ENCODE measurements around the gene CD180.

Gene CD180

DNA sequence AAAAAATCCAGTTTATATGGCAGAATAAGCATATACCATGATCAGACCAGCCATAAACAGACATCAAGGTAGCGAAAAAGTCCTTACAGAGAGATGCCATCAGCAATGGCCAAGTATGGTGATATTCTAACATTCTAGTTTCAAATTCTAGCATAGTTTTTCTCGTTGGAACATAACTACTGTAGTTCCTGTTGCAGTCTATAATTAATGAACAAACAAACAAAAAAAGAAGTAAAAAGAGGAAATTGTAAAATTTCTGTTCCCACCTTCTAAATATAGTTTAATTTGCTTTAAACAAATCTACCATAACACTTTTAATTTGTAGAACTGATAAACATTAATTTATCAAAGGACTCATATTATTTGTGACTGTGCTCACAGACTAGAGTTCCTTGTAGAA, 9.9 kb upstream of the CD180 start:
- no peak overlapping the region for H3K4me2 ChIP-seq (ENCODE audit: insufficient read depth, low read length, poor library complexity, severe bottlenecking)
- no CpG with 5 or more reads among the region's 2 CpGs for WGBS, 2 donors (ENCODE audit: extremely low coverage in 2 of 2, insufficient read length in 2 of 2, insufficient replicate concordance in 1 of 2)
- no peak overlapping the region for H3K9ac ChIP-seq (ENCODE audit: low read depth, low read length, poor library complexity)
- no peaks in the 10 kb centered on the region for H3K9me3 ChIP-seq (replicated peaks in 1 of 2; ENCODE audit: control insufficient read depth in 2 of 2, insufficient read depth in 1 of 2, low read depth in 1 of 2, low read length in 2 of 2)
- no peaks in the 10 kb centered on the region for H3K27me3 ChIP-seq (ENCODE audit: control insufficient read depth in 3 of 3, insufficient read depth in 3 of 3, low read depth in 1 of 3, low read length in 3 of 3)
- no peak overlapping the region for H2BK12ac ChIP-seq (ENCODE audit: low read length)
- DNase-seq (ENCODE audit: low spot score), result no peak
- H3K79me1 ChIP-seq (ENCODE audit: low read depth, low read length), result no peaks in the 10 kb centered on the region
- no peak overlapping the region for H3K18ac ChIP-seq (ENCODE audit: low read length)
- H3K14ac ChIP-seq (ENCODE audit: low read length), result no peak overlapping the region
- no peak overlapping the region for H2BK5ac ChIP-seq (ENCODE audit: low read length)
- no peak overlapping the region for H3K27ac ChIP-seq (replicated peaks; ENCODE audit: low read length)
- no peak overlapping the region for H3K4me3 ChIP-seq (ENCODE audit: low read length in 2 of 2)
- no peak overlapping the region for H2BK120ac ChIP-seq (ENCODE audit: low read depth, low read length)
- H3K36me3 ChIP-seq (replicated peaks in 1 of 2; ENCODE audit: control insufficient read depth in 2 of 2, insufficient read depth in 2 of 2, low read length in 2 of 2), result no peaks in the 10 kb centered on the region
- H3K23ac ChIP-seq (ENCODE audit: low read depth, low read length, poor library complexity), result no peak overlapping the region
- no peaks in the 10 kb centered on the region for H3K4me1 ChIP-seq (ENCODE audit: control insufficient read depth in 2 of 2, insufficient read depth in 1 of 2, low read depth in 1 of 2, low read length in 2 of 2)
- H3K4ac ChIP-seq (ENCODE audit: low read length), result no peak overlapping the region
- H4K8ac ChIP-seq (ENCODE audit: low read depth, low read length), result no peak overlapping the region
- H2AFZ ChIP-seq (ENCODE audit: low read length), result no peak overlapping the region
- H2AK5ac ChIP-seq (ENCODE audit: low read depth, low read length), result no peak overlapping the region
- no peak overlapping the region for H2BK15ac ChIP-seq (ENCODE audit: low read length)
- H4K91ac ChIP-seq (ENCODE audit: low read depth, low read length, poor library complexity), result no peak overlapping the region

DNA sequence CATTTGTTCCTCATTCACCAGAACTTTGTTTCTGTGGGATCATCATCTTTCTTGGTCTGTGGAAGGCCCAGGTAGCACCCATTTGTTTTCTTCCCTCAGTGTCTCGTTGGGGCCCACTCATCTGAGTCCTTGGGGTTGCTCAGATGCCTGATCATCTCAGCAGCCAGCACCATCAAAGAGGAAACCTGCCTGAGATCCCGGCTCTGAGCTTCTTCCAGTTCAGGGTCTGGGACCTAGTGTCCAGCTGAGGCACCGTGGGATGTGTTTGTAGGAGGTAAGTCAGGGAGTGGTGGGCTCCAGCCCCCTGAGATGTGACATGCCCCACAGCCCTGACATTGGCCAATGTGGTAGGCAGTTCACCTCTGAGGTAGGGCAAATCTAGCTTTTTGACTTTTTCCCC, 9.4 kb upstream of the CD180 start:
- Histone ChIP-seq H3K27ac (replicated peaks; ENCODE audit: low read length) (no peak overlapping the region), H2BK5ac (ENCODE audit: low read length) (no peak overlapping the region), H2AK5ac (ENCODE audit: low read depth, low read length) (no peak overlapping the region), H3K18ac (ENCODE audit: low read length) (no peak overlapping the region), H2BK15ac (ENCODE audit: low read length) (no peak overlapping the region), H3K9me3 (replicated peaks in 1 of 2; ENCODE audit: control insufficient read depth in 2 of 2, insufficient read depth in 1 of 2, low read depth in 1 of 2, low read length in 2 of 2) (no peaks in the 10 kb centered on the region), H3K36me3 (replicated peaks in 1 of 2; ENCODE audit: control insufficient read depth in 2 of 2, insufficient read depth in 2 of 2, low read length in 2 of 2) (no peaks in the 10 kb centered on the region), H3K14ac (ENCODE audit: low read length) (no peak overlapping the region), H3K4me3 (ENCODE audit: low read length in 2 of 2) (no peak overlapping the region), H3K79me1 (ENCODE audit: low read depth, low read length) (no peaks in the 10 kb centered on the region), H4K8ac (ENCODE audit: low read depth, low read length) (no peak overlapping the region), H2AFZ (ENCODE audit: low read length) (no peak overlapping the region), H3K9ac (ENCODE audit: low read depth, low read length, poor library complexity) (no peak overlapping the region), H3K27me3 (ENCODE audit: control insufficient read depth in 3 of 3, insufficient read depth in 3 of 3, low read depth in 1 of 3, low read length in 3 of 3) (no peaks in the 10 kb centered on the region), H3K4me1 (ENCODE audit: control insufficient read depth in 2 of 2, insufficient read depth in 1 of 2, low read depth in 1 of 2, low read length in 2 of 2) (no peaks in the 10 kb centered on the region), H2BK12ac (ENCODE audit: low read length) (no peak overlapping the region), H4K91ac (ENCODE audit: low read depth, low read length, poor library complexity) (no peak overlapping the region), H3K4me2 (ENCODE audit: insufficient read depth, low read length, poor library complexity, severe bottlenecking) (no peak overlapping the region), H3K4ac (ENCODE audit: low read length) (no peak overlapping the region), H2BK120ac (ENCODE audit: low read depth, low read length) (no peak overlapping the region), H3K23ac (ENCODE audit: low read depth, low read length, poor library complexity) (no peak overlapping the region)
- no CpG with 5 or more reads among the region's 3 CpGs for WGBS, 2 donors (ENCODE audit: extremely low coverage in 2 of 2, insufficient read length in 2 of 2, insufficient replicate concordance in 1 of 2)
- DNase-seq (ENCODE audit: low spot score), result no peak

DNA sequence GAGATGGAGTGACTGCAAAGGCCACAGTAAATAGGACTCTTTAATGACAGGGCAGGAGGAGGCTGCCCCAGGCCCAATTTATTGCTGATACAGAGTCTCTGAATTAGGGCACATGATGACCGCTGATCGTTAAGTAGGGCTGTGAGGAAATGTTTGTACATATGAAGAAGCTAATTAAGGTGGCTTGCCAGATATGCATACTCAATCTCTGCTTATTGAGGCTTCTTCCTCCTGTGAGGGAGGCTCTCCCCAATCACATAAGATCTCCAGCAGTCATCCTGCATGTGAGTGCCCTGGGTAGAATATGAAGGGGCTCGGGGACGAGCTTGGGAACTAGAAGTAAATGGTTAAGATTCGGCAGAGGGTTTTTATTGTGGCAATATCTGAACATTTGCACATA, 8.2 kb upstream of the CD180 start:
- Histone ChIP-seq H3K27ac (replicated peaks; ENCODE audit: low read length) (no peak overlapping the region), H3K4ac (ENCODE audit: low read length) (no peak overlapping the region), H3K9ac (ENCODE audit: low read depth, low read length, poor library complexity) (no peak overlapping the region), H2BK12ac (ENCODE audit: low read length) (no peak overlapping the region), H3K18ac (ENCODE audit: low read length) (no peak overlapping the region), H4K91ac (ENCODE audit: low read depth, low read length, poor library complexity) (no peak overlapping the region), H3K4me3 (ENCODE audit: low read length in 2 of 2) (no peak overlapping the region), H3K9me3 (replicated peaks in 1 of 2; ENCODE audit: control insufficient read depth in 2 of 2, insufficient read depth in 1 of 2, low read depth in 1 of 2, low read length in 2 of 2) (peaks cover 0 to 2% of the 10 kb centered on the region in 2 donors), H3K79me1 (ENCODE audit: low read depth, low read length) (no peaks in the 10 kb centered on the region), H3K4me2 (ENCODE audit: insufficient read depth, low read length, poor library complexity, severe bottlenecking) (no peak overlapping the region), H3K27me3 (ENCODE audit: control insufficient read depth in 3 of 3, insufficient read depth in 3 of 3, low read depth in 1 of 3, low read length in 3 of 3) (no peaks in the 10 kb centered on the region), H2BK15ac (ENCODE audit: low read length) (no peak overlapping the region), H3K14ac (ENCODE audit: low read length) (no peak overlapping the region), H2AK5ac (ENCODE audit: low read depth, low read length) (no peak overlapping the region), H3K4me1 (ENCODE audit: control insufficient read depth in 2 of 2, insufficient read depth in 1 of 2, low read depth in 1 of 2, low read length in 2 of 2) (no peaks in the 10 kb centered on the region), H2BK5ac (ENCODE audit: low read length) (no peak overlapping the region), H2AFZ (ENCODE audit: low read length) (no peak overlapping the region), H3K23ac (ENCODE audit: low read depth, low read length, poor library complexity) (no peak overlapping the region), H3K36me3 (replicated peaks in 1 of 2; ENCODE audit: control insufficient read depth in 2 of 2, insufficient read depth in 2 of 2, low read length in 2 of 2) (no peaks in the 10 kb centered on the region), H2BK120ac (ENCODE audit: low read depth, low read length) (no peak overlapping the region), H4K8ac (ENCODE audit: low read depth, low read length) (no peak overlapping the region)
- no CpG with 5 or more reads among the region's 5 CpGs for WGBS, 2 donors (ENCODE audit: extremely low coverage in 2 of 2, insufficient read length in 2 of 2, insufficient replicate concordance in 1 of 2)
- DNase-seq (ENCODE audit: low spot score), result no peak

DNA sequence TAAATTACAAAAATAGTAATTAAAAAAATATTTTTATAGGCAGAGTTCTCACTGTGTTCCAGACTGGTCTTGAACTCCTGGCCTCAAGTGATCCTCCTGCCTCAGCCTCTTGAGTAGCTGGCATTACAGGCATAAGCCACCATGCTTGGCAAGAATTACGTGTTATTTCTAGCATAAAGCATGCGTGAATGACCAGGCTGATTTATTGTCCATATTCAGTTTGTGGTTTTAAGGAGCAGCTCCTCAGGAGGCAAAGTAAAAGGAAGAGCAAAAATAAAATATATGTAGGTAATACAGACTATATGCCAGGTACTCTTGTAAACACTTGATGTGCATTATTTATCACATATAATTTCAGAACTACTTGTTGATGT, 7.1 kb upstream of the CD180 start:
- no peak overlapping the region for H2AFZ ChIP-seq (ENCODE audit: low read length)

More for the DNA sequence above, 7.1 kb upstream of the CD180 start:
- Histone ChIP-seq H3K36me3 (replicated peaks in 1 of 2; ENCODE audit: control insufficient read depth in 2 of 2, insufficient read depth in 2 of 2, low read length in 2 of 2) (no peaks in the 10 kb centered on the region), H3K4me2 (ENCODE audit: insufficient read depth, low read length, poor library complexity, severe bottlenecking) (no peak overlapping the region), H3K79me1 (ENCODE audit: low read depth, low read length) (no peaks in the 10 kb centered on the region), H2BK5ac (ENCODE audit: low read length) (no peak overlapping the region), H2BK15ac (ENCODE audit: low read length) (no peak overlapping the region), H3K4me1 (ENCODE audit: control insufficient read depth in 2 of 2, insufficient read depth in 1 of 2, low read depth in 1 of 2, low read length in 2 of 2) (no peaks in the 10 kb centered on the region), H3K4me3 (ENCODE audit: low read length in 2 of 2) (no peak overlapping the region), H3K14ac (ENCODE audit: low read length) (no peak overlapping the region), H3K27ac (replicated peaks; ENCODE audit: low read length) (no peak overlapping the region), H2BK120ac (ENCODE audit: low read depth, low read length) (no peak overlapping the region), H3K23ac (ENCODE audit: low read depth, low read length, poor library complexity) (no peak overlapping the region), H3K27me3 (ENCODE audit: control insufficient read depth in 3 of 3, insufficient read depth in 3 of 3, low read depth in 1 of 3, low read length in 3 of 3) (no peaks in the 10 kb centered on the region), H3K9me3 (replicated peaks in 1 of 2; ENCODE audit: control insufficient read depth in 2 of 2, insufficient read depth in 1 of 2, low read depth in 1 of 2, low read length in 2 of 2) (peaks cover 0 to 2% of the 10 kb centered on the region in 2 donors), H2AK5ac (ENCODE audit: low read depth, low read length) (no peak overlapping the region), H4K91ac (ENCODE audit: low read depth, low read length, poor library complexity) (no peak overlapping the region), H3K4ac (ENCODE audit: low read length) (no peak overlapping the region), H4K8ac (ENCODE audit: low read depth, low read length) (no peak overlapping the region), H3K9ac (ENCODE audit: low read depth, low read length, poor library complexity) (no peak overlapping the region), H3K18ac (ENCODE audit: low read length) (no peak overlapping the region), H2BK12ac (ENCODE audit: low read length) (no peak overlapping the region)
- WGBS, 2 donors (ENCODE audit: extremely low coverage in 2 of 2, insufficient read length in 2 of 2, insufficient replicate concordance in 1 of 2), result no CpG with 5 or more reads among the region's 2 CpGs
- no peak for DNase-seq (ENCODE audit: low spot score)
